GM23338 (cell line): ENCODE measurements around the gene DDX41. TPM values are rescaled to one million over a fixed set of nuclear protein-coding genes. Genes with fewer than 3 reads are reported as not detected.

Source experiments
- CREB1 ChIP-seq: fragments of 250-450 bp; sonication (Bioruptor Pico); IDR thresholded peaks from 2 replicates; pipeline ENCODE4 v1.5.0; 2020; ENCODE audit warnings: low read depth, mild to moderate bottlenecking, moderate library complexity
- JUNB ChIP-seq: IDR thresholded peaks from one replicate; pipeline ENCODE4 v1.6.1; 2016; ENCODE audit warnings: antibody characterized with exemption; ENCODE audit not compliant: unreplicated experiment
- POLR2AphosphoS5 ChIP-seq: IDR thresholded peaks from 2 replicates; pipeline ENCODE4 v1.6.1; 2016; ENCODE audit warnings: antibody characterized with exemption, low read depth
- STAT1 ChIP-seq: IDR thresholded peaks from one replicate; pipeline ENCODE4 v1.6.1; 2016; ENCODE audit warnings: antibody characterized with exemption; ENCODE audit not compliant: unreplicated experiment
- ZNF331 ChIP-seq: fragments of 250-450 bp; sonication (Bioruptor Pico); IDR thresholded peaks from 2 replicates; pipeline ENCODE4 v1.5.0; 2020; ENCODE audit warnings: low read depth, mild to moderate bottlenecking, moderate library complexity
- polyA plus RNA-seq: library from polyadenylated mRNA; unstranded; fragments of >200 nt; fragmentation: Nextera tagmentation; extraction: Ambion mirVana; gene quantifications from 2 replicates; pipeline ENCODE4 v1.2.1, GENCODE V29; 2016
- total RNA-seq: library from RNA; depleted of rRNA; stranded (reverse); fragments of >200 nt; shearing (Covaris generic); gene quantifications from 2 replicates; pipeline ENCODE4 v1.2.3, GENCODE V29; 2014
- TF ChIP-seq, protein P1 (sequence below): fragments of 250-450 bp; sonication (Bioruptor Pico); IDR thresholded peaks from 2 replicates; pipeline ENCODE4 v1.5.0; 2020; ENCODE audit warnings: mild to moderate bottlenecking, moderate library complexity
- TF ChIP-seq, protein P2 (sequence below), 2 experiments: fragments of 200-600 bp in 1 of 2; sonication (generic) in 1 of 2; conservative IDR thresholded peaks; 2 replicates each; pipeline versions ENCODE4 v1.5.1 to v1.6.1; 2016 to 2017; ENCODE audit warnings: antibody characterized with exemption in 2 of 2, low read depth in 2 of 2, mild to moderate bottlenecking in 2 of 2, moderate library complexity in 1 of 2
- TF ChIP-seq, protein P3 (sequence below): IDR thresholded peaks from one replicate; pipeline ENCODE4 v1.6.1; 2018; ENCODE audit warnings: antibody characterized with exemption; ENCODE audit not compliant: unreplicated experiment

Gene DDX41
- total and polyA plus RNA-seq, 2 experiments from 2014 or later = 67.1 to 139 TPM

DNA sequence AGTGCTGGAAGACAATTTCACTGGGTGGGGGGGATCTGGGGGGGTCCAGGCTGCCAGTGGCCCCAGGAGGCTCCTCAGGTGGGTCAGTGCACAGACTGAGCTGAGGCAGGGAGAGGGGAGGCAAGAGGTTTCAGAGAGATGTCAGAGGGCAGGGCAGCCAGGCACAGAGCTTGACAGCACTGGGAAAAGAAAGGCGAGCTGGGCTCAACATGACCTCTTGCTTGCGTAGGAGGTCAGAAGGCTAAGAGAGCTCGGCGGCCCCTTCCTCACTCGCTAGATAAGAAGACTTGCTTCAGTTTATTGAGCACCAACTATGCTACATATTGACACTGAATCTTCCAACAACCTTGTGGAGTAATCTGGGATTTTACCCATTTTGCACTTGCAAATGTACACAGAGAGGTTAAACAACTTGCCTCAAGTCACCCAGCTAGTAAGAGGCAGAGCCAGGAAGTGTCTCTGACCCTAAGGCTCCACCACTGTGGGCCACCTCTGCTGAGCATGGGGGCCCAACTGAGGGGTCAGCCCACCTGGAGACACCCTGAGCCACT is 22.9 kb downstream of the DDX41 start (continued):
- TF ChIP-seq, protein P1, sequence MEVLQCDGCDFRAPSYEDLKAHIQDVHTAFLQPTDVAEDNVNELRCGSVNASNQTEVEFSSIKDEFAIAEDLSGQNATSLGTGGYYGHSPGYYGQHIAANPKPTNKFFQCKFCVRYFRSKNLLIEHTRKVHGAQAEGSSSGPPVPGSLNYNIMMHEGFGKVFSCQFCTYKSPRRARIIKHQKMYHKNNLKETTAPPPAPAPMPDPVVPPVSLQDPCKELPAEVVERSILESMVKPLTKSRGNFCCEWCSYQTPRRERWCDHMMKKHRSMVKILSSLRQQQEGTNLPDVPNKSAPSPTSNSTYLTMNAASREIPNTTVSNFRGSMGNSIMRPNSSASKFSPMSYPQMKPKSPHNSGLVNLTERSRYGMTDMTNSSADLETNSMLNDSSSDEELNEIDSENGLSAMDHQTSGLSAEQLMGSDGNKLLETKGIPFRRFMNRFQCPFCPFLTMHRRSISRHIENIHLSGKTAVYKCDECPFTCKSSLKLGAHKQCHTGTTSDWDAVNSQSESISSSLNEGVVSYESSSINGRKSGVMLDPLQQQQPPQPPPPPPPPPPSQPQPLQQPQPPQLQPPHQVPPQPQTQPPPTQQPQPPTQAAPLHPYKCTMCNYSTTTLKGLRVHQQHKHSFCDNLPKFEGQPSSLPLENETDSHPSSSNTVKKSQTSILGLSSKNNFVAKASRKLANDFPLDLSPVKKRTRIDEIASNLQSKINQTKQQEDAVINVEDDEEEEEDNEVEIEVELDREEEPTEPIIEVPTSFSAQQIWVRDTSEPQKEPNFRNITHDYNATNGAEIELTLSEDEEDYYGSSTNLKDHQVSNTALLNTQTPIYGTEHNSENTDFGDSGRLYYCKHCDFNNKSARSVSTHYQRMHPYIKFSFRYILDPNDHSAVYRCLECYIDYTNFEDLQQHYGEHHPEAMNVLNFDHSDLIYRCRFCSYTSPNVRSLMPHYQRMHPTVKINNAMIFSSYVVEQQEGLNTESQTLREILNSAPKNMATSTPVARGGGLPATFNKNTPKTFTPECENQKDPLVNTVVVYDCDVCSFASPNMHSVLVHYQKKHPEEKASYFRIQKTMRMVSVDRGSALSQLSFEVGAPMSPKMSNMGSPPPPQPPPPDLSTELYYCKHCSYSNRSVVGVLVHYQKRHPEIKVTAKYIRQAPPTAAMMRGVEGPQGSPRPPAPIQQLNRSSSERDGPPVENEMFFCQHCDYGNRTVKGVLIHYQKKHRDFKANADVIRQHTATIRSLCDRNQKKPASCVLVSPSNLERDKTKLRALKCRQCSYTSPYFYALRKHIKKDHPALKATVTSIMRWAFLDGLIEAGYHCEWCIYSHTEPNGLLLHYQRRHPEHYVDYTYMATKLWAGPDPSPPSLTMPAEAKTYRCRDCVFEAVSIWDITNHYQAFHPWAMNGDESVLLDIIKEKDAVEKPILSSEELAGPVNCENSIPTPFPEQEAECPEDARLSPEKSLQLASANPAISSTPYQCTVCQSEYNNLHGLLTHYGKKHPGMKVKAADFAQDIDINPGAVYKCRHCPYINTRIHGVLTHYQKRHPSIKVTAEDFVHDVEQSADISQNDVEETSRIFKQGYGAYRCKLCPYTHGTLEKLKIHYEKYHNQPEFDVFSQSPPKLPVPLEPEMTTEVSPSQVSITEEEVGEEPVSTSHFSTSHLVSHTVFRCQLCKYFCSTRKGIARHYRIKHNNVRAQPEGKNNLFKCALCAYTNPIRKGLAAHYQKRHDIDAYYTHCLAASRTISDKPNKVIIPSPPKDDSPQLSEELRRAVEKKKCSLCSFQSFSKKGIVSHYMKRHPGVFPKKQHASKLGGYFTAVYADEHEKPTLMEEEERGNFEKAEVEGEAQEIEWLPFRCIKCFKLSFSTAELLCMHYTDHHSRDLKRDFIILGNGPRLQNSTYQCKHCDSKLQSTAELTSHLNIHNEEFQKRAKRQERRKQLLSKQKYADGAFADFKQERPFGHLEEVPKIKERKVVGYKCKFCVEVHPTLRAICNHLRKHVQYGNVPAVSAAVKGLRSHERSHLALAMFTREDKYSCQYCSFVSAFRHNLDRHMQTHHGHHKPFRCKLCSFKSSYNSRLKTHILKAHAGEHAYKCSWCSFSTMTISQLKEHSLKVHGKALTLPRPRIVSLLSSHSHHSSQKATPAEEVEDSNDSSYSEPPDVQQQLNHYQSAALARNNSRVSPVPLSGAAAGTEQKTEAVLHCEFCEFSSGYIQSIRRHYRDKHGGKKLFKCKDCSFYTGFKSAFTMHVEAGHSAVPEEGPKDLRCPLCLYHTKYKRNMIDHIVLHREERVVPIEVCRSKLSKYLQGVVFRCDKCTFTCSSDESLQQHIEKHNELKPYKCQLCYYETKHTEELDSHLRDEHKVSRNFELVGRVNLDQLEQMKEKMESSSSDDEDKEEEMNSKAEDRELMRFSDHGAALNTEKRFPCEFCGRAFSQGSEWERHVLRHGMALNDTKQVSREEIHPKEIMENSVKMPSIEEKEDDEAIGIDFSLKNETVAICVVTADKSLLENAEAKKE = no peak
- TF ChIP-seq, protein P2, sequence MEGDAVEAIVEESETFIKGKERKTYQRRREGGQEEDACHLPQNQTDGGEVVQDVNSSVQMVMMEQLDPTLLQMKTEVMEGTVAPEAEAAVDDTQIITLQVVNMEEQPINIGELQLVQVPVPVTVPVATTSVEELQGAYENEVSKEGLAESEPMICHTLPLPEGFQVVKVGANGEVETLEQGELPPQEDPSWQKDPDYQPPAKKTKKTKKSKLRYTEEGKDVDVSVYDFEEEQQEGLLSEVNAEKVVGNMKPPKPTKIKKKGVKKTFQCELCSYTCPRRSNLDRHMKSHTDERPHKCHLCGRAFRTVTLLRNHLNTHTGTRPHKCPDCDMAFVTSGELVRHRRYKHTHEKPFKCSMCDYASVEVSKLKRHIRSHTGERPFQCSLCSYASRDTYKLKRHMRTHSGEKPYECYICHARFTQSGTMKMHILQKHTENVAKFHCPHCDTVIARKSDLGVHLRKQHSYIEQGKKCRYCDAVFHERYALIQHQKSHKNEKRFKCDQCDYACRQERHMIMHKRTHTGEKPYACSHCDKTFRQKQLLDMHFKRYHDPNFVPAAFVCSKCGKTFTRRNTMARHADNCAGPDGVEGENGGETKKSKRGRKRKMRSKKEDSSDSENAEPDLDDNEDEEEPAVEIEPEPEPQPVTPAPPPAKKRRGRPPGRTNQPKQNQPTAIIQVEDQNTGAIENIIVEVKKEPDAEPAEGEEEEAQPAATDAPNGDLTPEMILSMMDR (conservative IDR thresholded peaks at IDR 0.05; ENCODE audit: low read depth in 2 of 2) = no peak
- TF ChIP-seq, protein P3, sequence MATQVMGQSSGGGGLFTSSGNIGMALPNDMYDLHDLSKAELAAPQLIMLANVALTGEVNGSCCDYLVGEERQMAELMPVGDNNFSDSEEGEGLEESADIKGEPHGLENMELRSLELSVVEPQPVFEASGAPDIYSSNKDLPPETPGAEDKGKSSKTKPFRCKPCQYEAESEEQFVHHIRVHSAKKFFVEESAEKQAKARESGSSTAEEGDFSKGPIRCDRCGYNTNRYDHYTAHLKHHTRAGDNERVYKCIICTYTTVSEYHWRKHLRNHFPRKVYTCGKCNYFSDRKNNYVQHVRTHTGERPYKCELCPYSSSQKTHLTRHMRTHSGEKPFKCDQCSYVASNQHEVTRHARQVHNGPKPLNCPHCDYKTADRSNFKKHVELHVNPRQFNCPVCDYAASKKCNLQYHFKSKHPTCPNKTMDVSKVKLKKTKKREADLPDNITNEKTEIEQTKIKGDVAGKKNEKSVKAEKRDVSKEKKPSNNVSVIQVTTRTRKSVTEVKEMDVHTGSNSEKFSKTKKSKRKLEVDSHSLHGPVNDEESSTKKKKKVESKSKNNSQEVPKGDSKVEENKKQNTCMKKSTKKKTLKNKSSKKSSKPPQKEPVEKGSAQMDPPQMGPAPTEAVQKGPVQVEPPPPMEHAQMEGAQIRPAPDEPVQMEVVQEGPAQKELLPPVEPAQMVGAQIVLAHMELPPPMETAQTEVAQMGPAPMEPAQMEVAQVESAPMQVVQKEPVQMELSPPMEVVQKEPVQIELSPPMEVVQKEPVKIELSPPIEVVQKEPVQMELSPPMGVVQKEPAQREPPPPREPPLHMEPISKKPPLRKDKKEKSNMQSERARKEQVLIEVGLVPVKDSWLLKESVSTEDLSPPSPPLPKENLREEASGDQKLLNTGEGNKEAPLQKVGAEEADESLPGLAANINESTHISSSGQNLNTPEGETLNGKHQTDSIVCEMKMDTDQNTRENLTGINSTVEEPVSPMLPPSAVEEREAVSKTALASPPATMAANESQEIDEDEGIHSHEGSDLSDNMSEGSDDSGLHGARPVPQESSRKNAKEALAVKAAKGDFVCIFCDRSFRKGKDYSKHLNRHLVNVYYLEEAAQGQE = no peak
- TF ChIP-seq JUNB (no peak), ZNF331 (CRISPR knock-in tag) (no peak), STAT1 (no peak), POLR2AphosphoS5 (no peak), CREB1 (CRISPR knock-in tag) (no peak)
